GM18499 (cell line): Measurements from ENCODE around the gene PTPN20.

ENCODE experiments used
- ATAC-seq: cut with Tn5 transposase; IDR thresholded peaks from one replicate; pipeline ENCODE4 v1.9.1; 2021; ENCODE audit warnings: moderate number of reproducible peaks; ENCODE audit not compliant: insufficient read depth, unreplicated experiment

PTPN20 gene

DNA sequence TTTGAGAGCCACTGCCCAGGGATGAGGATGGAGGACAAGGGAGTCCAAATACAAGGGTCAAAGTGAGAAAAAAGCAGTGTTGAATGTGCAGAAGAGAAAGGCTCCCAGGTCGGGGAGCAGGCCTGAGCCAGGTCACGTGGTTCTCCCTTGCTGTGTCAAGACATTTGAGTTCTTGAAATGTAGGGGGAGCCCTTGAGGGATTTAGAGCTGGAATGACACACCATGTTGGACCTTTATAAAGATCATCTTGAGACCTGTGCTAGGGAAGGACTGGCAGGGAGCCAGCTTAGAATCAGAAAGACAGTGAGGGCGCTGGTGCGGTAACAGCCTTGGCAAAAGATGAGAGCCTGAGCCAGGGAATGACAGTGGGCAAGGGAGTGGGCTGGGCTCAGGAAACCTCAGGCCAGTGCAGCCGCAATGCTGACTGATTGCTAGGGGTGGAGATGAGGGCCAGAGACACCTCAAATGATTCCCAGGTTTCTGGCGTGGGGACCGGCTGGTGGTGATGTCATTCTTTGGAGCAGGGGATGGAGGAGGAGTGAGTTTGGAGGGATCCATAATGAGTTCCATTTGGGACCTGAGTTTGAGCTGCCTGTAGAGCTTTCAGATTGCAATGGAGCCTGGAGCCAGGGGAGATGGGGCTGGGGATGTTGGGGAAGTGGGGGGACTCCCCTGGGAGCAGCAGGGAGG is 120.1 kb downstream of the PTPN20 start:
- ATAC-seq = no peak

DNA sequence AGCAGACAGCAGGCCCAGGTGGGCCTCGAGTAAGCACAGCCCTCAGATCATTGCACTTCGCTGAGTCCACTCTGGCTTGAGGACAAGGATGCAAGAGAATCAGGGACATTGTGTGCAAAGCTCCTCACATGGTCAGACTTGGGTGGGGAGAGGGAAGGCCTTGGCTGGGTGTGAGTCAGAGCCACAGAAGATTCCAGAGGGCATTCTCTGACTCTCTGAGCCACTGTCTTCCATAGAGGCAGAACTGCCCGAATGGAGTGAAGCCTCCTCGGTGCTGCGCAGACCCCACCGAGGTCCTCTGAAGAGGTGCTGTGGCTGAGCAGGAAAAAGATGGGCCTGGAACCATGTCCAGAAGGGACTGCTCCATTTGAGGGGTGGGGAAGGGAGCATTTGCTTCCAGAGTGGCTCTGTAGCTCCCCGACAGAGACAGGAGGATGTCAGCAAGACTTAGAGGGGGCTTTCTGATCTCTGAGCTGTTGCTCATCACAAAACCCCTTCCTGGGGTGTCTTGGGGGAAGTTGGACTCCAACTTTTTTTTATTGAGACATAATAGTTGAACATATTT is 120.8 kb downstream of the PTPN20 start:
- no peak for ATAC-seq

- ATAC-seq = no peak
Observed at GRCh38 chr10:47033081-47033480, 121.9 kb downstream of the PTPN20 start.

DNA sequence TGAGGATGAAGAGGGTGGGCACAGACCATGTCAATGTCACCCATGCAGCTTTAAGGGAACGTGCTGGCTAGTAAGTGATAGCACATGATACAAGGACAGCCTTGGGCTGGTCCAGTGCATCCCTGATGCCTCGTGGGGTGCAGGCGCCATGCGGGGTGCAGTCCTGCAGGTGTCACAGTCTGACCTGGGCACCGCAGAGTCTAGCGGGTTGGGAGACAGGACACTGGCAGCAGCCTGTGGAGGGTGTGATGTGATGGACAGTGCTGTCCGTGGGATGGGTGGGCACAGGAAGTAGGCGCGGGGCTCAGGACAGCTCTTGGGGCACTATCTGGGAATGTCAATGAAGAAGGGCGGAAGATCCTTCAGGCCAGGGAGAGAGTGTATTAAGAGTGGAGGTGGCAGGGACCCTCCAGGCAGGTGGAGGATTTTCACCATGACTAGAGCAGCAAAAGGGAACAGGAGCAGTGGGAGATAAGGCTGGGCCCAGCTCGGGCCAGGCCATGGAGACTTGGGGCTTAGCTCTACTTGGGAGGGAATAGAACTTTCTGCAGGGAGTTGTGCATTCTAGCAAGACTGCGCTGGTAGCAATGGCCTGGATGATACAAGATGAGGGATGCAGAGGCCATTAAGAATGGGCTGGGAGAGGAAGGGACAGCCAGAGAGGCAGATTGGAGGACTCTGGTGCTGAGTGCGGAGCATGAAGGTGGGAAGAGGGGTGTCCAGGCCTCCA is 122.5 kb downstream of the PTPN20 start:
- no peak for ATAC-seq

DNA sequence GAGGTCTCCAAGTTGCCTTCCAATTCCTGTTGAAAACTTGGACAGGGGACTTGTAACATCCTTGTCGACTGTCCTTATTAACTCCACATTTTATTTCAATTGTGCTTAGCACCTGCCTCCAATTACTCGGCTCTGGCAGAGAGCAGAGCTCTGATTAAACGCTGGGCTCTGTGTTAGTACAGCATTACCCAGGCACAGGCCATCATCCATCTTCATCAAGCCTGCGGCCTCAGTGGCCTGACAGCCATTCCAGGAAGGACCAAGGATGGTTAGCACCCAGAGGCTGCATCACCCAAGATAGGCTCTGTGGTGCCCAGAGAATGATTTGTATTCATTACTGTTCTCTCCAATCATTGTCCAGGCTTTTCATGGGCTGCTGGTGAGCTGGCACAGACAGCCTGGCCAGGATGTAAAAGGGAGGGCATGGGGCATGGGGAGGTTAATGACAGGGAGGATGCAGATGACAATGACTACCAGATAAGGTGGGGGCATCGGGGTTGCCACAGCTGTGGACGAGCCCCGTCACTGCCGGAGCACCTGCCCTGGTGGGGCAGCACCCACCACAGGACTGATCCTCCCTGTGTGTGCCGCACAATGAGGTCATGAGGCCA is 123.3 kb downstream of the PTPN20 start:
- no peak for ATAC-seq

DNA sequence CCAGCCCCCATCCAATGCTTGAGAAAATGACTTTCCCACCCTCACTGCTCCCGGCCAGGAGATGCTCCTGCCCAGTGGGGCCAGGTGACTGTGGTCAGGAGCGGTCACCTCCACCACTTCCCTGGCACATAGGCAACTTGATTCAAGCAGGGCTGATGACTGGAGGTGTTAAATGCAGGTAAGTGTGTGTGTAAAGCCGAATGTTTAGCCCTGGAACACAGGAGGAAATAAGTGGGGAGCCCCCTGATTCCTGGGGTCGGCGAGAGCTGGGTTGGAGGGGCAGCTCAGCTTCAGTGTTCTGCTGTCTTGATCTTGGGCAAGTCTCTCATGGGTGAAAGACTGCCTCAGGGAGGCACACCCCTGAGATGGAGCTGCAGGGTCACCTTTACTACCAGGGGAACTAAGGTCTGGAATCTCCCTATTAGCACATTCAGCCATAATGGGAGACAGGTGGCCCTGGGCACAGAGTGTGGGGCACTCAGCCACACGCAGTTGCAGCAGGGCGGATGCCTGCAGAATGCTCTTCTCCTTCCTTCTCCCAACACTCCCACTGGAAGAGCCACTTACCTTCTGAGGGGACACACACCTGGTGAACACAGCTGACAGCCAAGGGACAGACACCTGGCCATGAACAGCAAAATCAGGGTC is 124.1 kb downstream of the PTPN20 start:
- ATAC-seq = no peak

- ATAC-seq = no peak
Observed at GRCh38 chr10:47035819-47036337, 124.7 kb downstream of the PTPN20 start.

GRCh38 chr10:47036771-47037170 is 125.5 kb downstream of the PTPN20 start:
- no peak for ATAC-seq

- no peak for ATAC-seq
Observed at GRCh38 chr10:47037654-47038425, 126.6 kb downstream of the PTPN20 start.

DNA sequence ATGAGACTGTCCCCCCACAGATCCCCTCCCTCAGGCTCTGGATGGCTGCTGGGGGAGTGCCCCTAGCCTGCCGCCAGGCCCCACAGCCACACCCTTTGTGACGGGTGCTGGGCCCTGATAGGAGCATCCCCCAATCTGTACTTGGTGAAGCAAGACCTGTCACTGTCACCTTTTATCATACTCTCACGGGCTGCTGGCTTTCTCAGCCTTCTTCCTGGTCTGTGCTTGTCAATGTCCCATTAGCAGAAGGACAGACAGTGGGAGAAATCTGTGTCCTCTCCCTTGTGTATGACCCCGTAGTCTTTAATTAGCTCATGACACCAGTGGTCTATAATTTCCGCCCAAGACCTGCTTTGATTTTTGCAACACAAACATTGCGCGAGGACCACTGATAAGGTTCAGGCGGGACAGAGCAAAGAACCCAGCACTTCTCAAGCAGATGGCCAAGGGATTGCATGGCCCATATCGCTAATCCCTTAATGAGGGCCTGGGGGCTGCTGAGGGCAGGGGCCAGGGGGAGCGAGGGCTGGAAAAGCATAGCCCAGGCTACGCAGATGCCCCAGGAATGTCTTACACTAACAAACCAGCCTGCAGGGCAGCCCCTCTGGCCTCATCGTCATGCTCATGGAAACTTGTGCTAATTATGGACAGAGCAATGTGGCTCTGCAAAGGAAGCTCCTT is 127.8 kb downstream of the PTPN20 start:
- ATAC-seq = no peak

- no peak for ATAC-seq
Observed at GRCh38 chr10:47039562-47039913, 128.3 kb downstream of the PTPN20 start.

- ATAC-seq = no peak
Observed at GRCh38 chr10:47040041-47040491, 128.8 kb downstream of the PTPN20 start.

DNA sequence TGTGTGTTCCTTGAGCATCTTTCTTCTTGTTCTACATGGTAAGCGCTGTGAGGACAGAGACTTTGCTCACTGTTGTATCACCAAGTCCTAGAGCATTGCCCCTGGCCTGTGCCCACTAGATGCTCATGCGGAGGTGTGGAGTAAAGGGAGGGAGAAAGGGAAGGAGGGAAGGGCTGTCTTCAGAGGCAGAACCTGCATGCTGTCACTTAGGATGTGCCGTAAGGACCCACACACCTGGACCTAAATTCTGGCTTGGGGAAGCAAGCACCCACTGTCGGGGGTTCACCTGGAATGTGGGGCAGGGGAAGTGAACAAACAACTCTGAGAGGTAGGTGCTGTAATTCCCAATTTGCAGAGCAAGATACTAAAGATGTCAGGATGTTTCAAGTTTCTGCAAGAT is 129.5 kb downstream of the PTPN20 start:
- no peak for ATAC-seq

- no peak for ATAC-seq
Observed at GRCh38 chr10:47041396-47042198, 130.4 kb downstream of the PTPN20 start.

DNA sequence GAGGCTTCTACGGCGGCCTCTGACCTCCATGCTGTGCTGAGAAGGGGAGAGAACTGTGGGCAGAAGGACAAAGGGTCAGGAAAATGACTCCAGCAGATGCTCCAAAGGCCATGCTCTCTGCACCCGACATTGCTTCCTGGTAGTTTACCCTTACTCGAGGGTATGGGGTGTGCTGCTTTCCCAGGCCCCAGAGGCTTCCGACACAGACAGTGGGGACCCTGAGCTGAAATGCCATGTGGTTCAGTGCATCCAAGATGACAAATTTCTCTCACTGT is 130.9 kb downstream of the PTPN20 start:
- no peak for ATAC-seq

- ATAC-seq = no peak
Observed at GRCh38 chr10:47042780-47043750, 131.8 kb downstream of the PTPN20 start.

- ATAC-seq = no peak
Observed at GRCh38 chr10:47043928-47044538, 132.8 kb downstream of the PTPN20 start.
